ENCODE measurements around the gene MAGI1.

Gene MAGI1

DNA sequence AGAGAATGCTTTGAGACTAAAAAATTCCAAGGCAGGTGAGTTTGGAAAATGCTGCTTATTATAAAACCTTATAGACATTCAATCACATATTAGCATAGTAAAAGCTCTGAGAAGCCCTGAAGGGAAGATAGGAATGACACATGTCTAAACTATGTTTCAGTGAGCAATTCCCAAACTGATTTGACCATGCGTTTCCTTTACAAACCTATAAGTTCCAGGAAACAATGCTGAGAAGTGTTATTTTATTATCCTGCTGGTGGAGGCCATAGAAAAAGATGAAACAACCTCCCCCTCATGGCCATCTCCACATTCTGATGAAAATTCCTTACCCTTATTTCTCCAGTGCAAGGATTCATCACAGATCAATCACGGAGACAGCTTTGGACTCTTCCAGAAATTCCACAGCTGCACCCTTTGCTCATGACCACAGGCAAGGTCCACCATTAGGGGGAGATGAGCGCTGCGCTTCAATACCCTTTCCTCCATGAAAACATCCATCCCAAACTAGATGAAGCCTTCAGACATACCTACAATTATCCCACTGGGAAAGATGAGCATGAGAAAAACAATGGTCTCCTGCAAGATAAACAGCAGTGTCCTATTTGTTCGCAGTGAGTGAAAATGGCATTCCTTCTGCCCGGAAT lies 372.1 kb downstream of the MAGI1 start:
- TF ChIP-seq PPARA (CRISPR knock-in tag; IDR thresholded peaks at IDR 0.05; ENCODE audit: borderline replicate concordance) (no peak), ISL1 (CRISPR knock-in tag; IDR thresholded peaks at IDR 0.05) (no peak), ZFP30 (CRISPR knock-in tag; IDR thresholded peaks at IDR 0.05) (no peak), BACH2 (CRISPR knock-in tag; IDR thresholded peaks at IDR 0.05; ENCODE audit: borderline replicate concordance) (no peak), ESRRG (CRISPR knock-in tag; IDR thresholded peaks at IDR 0.05) (no peak), OSR1 (CRISPR knock-in tag; IDR thresholded peaks at IDR 0.05) (no peak), ZNF8 (CRISPR knock-in tag; IDR thresholded peaks at IDR 0.05) (no peak), SNAI2 (CRISPR knock-in tag; IDR thresholded peaks at IDR 0.05) (no peak), TOX (CRISPR knock-in tag; IDR thresholded peaks at IDR 0.05; ENCODE audit: borderline replicate concordance) (no peak)
- TF ChIP-seq, protein P1, sequence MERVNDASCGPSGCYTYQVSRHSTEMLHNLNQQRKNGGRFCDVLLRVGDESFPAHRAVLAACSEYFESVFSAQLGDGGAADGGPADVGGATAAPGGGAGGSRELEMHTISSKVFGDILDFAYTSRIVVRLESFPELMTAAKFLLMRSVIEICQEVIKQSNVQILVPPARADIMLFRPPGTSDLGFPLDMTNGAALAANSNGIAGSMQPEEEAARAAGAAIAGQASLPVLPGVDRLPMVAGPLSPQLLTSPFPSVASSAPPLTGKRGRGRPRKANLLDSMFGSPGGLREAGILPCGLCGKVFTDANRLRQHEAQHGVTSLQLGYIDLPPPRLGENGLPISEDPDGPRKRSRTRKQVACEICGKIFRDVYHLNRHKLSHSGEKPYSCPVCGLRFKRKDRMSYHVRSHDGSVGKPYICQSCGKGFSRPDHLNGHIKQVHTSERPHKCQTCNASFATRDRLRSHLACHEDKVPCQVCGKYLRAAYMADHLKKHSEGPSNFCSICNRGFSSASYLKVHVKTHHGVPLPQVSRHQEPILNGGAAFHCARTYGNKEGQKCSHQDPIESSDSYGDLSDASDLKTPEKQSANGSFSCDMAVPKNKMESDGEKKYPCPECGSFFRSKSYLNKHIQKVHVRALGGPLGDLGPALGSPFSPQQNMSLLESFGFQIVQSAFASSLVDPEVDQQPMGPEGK (CRISPR knock-in tag; IDR thresholded peaks at IDR 0.05; ENCODE audit: borderline replicate concordance), result no peak
- TF ChIP-seq, protein P2, sequence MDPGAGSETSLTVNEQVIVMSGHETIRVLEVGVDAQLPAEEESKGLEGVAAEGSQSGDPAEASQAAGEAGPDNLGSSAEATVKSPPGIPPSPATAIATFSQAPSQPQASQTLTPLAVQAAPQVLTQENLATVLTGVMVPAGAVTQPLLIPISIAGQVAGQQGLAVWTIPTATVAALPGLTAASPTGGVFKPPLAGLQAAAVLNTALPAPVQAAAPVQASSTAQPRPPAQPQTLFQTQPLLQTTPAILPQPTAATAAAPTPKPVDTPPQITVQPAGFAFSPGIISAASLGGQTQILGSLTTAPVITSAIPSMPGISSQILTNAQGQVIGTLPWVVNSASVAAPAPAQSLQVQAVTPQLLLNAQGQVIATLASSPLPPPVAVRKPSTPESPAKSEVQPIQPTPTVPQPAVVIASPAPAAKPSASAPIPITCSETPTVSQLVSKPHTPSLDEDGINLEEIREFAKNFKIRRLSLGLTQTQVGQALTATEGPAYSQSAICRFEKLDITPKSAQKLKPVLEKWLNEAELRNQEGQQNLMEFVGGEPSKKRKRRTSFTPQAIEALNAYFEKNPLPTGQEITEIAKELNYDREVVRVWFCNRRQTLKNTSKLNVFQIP (CRISPR knock-in tag; IDR thresholded peaks at IDR 0.05; ENCODE audit: borderline replicate concordance, low read depth), result no peak

DNA sequence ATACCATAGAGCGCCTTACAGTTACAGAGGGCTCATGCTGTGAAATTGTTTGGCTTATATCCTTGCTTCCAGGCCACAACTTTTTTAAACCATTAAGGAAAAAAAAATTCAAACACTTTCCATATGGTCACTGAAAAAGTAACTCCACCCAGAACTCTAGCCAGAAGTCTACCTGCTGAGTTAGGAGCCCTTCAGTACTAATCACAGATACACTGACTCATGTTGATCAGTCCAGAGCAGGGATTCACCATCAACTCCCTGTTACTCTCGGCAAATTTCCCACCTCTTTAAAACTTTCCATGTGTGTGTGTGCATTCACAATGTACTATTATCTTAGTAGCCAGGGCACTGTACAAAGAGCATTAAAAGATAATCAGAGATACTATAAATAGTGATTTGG lies 372.8 kb downstream of the MAGI1 start:
- no peak for ATAC-seq
- no peak for TF ChIP-seq SNAI2 (CRISPR knock-in tag; IDR thresholded peaks at IDR 0.05)
- no peak for TF ChIP-seq ZFP30 (CRISPR knock-in tag; IDR thresholded peaks at IDR 0.05)
- TF ChIP-seq RARB (CRISPR knock-in tag; IDR thresholded peaks at IDR 0.05), result no peak
- no peak for TF ChIP-seq PPARA (CRISPR knock-in tag; IDR thresholded peaks at IDR 0.05; ENCODE audit: borderline replicate concordance)
- no peak for TF ChIP-seq ZC3H10 (CRISPR knock-in tag; IDR thresholded peaks at IDR 0.05)
- TF ChIP-seq, protein P1 (CRISPR knock-in tag; IDR thresholded peaks at IDR 0.05; ENCODE audit: borderline replicate concordance), result no peak
- TF ChIP-seq, protein P2 (CRISPR knock-in tag; IDR thresholded peaks at IDR 0.05; ENCODE audit: borderline replicate concordance, low read depth), result no peak
- TF ChIP-seq ZNF70 (CRISPR knock-in tag; IDR thresholded peaks at IDR 0.05), result no peak
- TF ChIP-seq ARNTL (CRISPR knock-in tag; IDR thresholded peaks at IDR 0.05; ENCODE audit: borderline replicate concordance, low read depth), result no peak
- no peak for TF ChIP-seq TCF4 (CRISPR knock-in tag; IDR thresholded peaks at IDR 0.05; ENCODE audit: borderline replicate concordance)
- TF ChIP-seq ESRRG (CRISPR knock-in tag; IDR thresholded peaks at IDR 0.05), result no peak
- no peak for TF ChIP-seq ISL1 (CRISPR knock-in tag; IDR thresholded peaks at IDR 0.05)
- no peak for TF ChIP-seq TOX (CRISPR knock-in tag; IDR thresholded peaks at IDR 0.05; ENCODE audit: borderline replicate concordance)
- no peak for TF ChIP-seq BACH2 (CRISPR knock-in tag; IDR thresholded peaks at IDR 0.05; ENCODE audit: borderline replicate concordance)

More for the DNA sequence above, 372.1 kb downstream of the MAGI1 start:
- no peak for ATAC-seq

DNA sequence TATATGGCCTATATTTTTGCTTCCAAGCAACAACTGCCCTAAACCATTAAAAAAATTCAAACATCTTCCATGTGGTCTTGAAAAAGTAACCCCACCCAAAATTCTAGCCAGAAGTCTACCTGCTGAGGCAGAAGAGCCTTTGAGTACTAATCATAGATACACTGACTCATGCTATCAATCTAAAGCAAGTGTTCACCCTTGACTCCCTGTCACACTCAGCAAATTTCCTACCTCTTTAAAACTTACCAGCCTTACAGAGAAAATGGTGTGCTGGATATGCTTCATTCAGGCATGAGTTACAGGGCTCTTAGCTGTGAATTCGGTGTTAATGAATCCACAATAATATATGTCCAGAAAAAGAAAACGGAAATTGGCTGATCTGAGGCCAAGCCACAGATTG lies 373.8 kb downstream of the MAGI1 start:
- TF ChIP-seq, protein P2 (CRISPR knock-in tag; IDR thresholded peaks at IDR 0.05; ENCODE audit: borderline replicate concordance, low read depth), result no peak
- TF ChIP-seq ZC3H10 (CRISPR knock-in tag; IDR thresholded peaks at IDR 0.05) (no peak), GLIS3 (CRISPR knock-in tag; IDR thresholded peaks at IDR 0.05) (no peak), ESRRG (CRISPR knock-in tag; IDR thresholded peaks at IDR 0.05) (no peak), ZNF70 (CRISPR knock-in tag; IDR thresholded peaks at IDR 0.05) (no peak), TOX (CRISPR knock-in tag; IDR thresholded peaks at IDR 0.05; ENCODE audit: borderline replicate concordance) (no peak), OSR1 (CRISPR knock-in tag; IDR thresholded peaks at IDR 0.05) (no peak)
- TF ChIP-seq, protein P1 (CRISPR knock-in tag; IDR thresholded peaks at IDR 0.05; ENCODE audit: borderline replicate concordance), result no peak
- TF ChIP-seq, protein P3, sequence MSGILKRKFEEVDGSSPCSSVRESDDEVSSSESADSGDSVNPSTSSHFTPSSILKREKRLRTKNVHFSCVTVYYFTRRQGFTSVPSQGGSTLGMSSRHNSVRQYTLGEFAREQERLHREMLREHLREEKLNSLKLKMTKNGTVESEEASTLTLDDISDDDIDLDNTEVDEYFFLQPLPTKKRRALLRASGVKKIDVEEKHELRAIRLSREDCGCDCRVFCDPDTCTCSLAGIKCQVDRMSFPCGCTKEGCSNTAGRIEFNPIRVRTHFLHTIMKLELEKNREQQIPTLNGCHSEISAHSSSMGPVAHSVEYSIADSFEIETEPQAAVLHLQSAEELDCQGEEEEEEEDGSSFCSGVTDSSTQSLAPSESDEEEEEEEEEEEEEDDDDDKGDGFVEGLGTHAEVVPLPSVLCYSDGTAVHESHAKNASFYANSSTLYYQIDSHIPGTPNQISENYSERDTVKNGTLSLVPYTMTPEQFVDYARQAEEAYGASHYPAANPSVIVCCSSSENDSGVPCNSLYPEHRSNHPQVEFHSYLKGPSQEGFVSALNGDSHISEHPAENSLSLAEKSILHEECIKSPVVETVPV (CRISPR knock-in tag; IDR thresholded peaks at IDR 0.05), result no peak
- ATAC-seq, result no peak
